Brain microvascular endothelial cell (primary cell): ENCODE measurements around the gene ENTPD8.
"Not testable (repeated sequence)": the region's sequence is repeated elsewhere in the genome, so short reads cannot be mapped to it uniquely, and the experiment has no call there.

ENCODE experiments used
- DNase-seq: peaks from one replicate; pipeline ENCODE4 v3.0.0-alpha.2; 2020
- H3K27ac ChIP-seq: fragments of 250-450 bp; sonication (Bioruptor Pico); 2 replicates; pipeline ENCODE4 v1.5.1; 2020; ENCODE audit warnings: mild to moderate bottlenecking, moderate library complexity
- H3K27me3 ChIP-seq: fragments of 250-450 bp; sonication (Bioruptor Pico); replicated peaks from 2 replicates; pipeline ENCODE4 v1.5.1; 2020; ENCODE audit warnings: mild to moderate bottlenecking
- H3K36me3 ChIP-seq: fragments of 250-450 bp; sonication (Bioruptor Pico); replicated peaks from 2 replicates; pipeline ENCODE4 v1.5.1; 2020; ENCODE audit warnings: mild to moderate bottlenecking
- H3K4me3 ChIP-seq: 2 replicates; pipeline ENCODE4 v1.5.1; 2011; ENCODE audit warnings: low read depth, mild to moderate bottlenecking, control low read depth, low read length, moderate library complexity
- CTCF ChIP-seq: IDR thresholded peaks from 2 replicates; pipeline ENCODE4 v1.5.1; 2011; ENCODE audit warnings: low read depth, mild to moderate bottlenecking, moderate library complexity, low read length, control low read depth, inconsistent platforms; ENCODE audit errors: missing control alignments
- in situ Hi-C: cut with HindIII; loops from 2 replicates; pipeline ENCODE4 v1.10.0; 2017; ENCODE audit warnings: low sequenced_read_pairs, low pct_ligation_motif_present

ENTPD8 gene

GRCh38 chr9:137452006-137452760, 11.0 kb upstream of the ENTPD8 start:
- no peak for TF ChIP-seq CTCF
- Histone ChIP-seq H3K36me3 (peaks cover 36% of the 10 kb centered on the region), H3K4me3 (no peak overlapping the region), H3K27me3 (no peaks in the 10 kb centered on the region), H3K27ac (no peak overlapping the region)
- in situ Hi-C loops = no loop called here
- DNase-seq = no peak

- H3K27ac ChIP-seq, in situ Hi-C loops, H3K4me3 ChIP-seq, H3K27me3 ChIP-seq, DNase-seq: not testable (repeated sequence)
- peaks cover 31% of the 10 kb centered on the region for H3K36me3 ChIP-seq
These were observed 10.3 kb upstream of the ENTPD8 start for GRCh38 chr9:137451264-137452005.

GRCh38 chr9:137450539-137451222, 9.5 kb upstream of the ENTPD8 start:
- not testable (repeated sequence) for DNase-seq

GRCh38 chr9:137449931-137450538, 8.9 kb upstream of the ENTPD8 start:
- no peak for DNase-seq
- Histone ChIP-seq H3K36me3 (peaks cover 29% of the 10 kb centered on the region), H3K27me3 (no peaks in the 10 kb centered on the region), H3K27ac (no peak overlapping the region), H3K4me3 (no peak overlapping the region)
- in situ Hi-C loops = no loop called here
- no peak for TF ChIP-seq CTCF

More at GRCh38 chr9:137450539-137451222, 9.5 kb upstream of the ENTPD8 start:
- H3K27me3 ChIP-seq, in situ Hi-C loops, H3K27ac ChIP-seq, H3K4me3 ChIP-seq: not testable (repeated sequence)
- H3K36me3 ChIP-seq = peaks cover 31% of the 10 kb centered on the region

GRCh38 chr9:137449081-137449844, 8.1 kb upstream of the ENTPD8 start:
- Histone ChIP-seq H3K27ac (no peak overlapping the region), H3K27me3 (no peaks in the 10 kb centered on the region), H3K4me3 (no peak overlapping the region), H3K36me3 (peaks cover 26% of the 10 kb centered on the region)
- DNase-seq = no peak
- no peak for TF ChIP-seq CTCF
- in situ Hi-C loops = no loop called here

GRCh38 chr9:137448602-137448962, 7.4 kb upstream of the ENTPD8 start:
- in situ Hi-C loops = no loop called here
- Histone ChIP-seq H3K4me3 (no peak overlapping the region), H3K27me3 (no peaks in the 10 kb centered on the region), H3K27ac (no peak overlapping the region), H3K36me3 (peaks cover 25% of the 10 kb centered on the region)
- DNase-seq = no peak
- TF ChIP-seq CTCF = no peak
